Activated CD8-positive, alpha-beta memory T cell treated with anti-CD3 and anti-CD28 coated beads for 4 hours (primary cell): Measurements from ENCODE around the gene RNASE9.
"Not testable (repeated sequence)": the region's sequence is repeated elsewhere in the genome, so short reads cannot be mapped to it uniquely, and the experiment has no call there.

Experiments
- DNase-seq, 2 donors: peaks; one replicate each; pipeline ENCODE4 v3.0.0-alpha.2; 2020; ENCODE audit warnings: low read depth in 2 of 2

Gene RNASE9

GRCh38 chr14:20522332-20522731, 38.5 kb downstream of the RNASE9 start:
- no peak for DNase-seq

GRCh38 chr14:20516921-20517320, 43.9 kb downstream of the RNASE9 start:
- DNase-seq = no peak

- DNase-seq = no peak
Observed at GRCh38 chr14:20515846-20516245, 45.0 kb downstream of the RNASE9 start.

GRCh38 chr14:20512177-20512905, 48.5 kb downstream of the RNASE9 start:
- no peak for DNase-seq

GRCh38 chr14:20508367-20508766, 52.5 kb downstream of the RNASE9 start:
- no peak for DNase-seq

GRCh38 chr14:20507537-20507936, 53.3 kb downstream of the RNASE9 start:
- DNase-seq = not testable (repeated sequence)

- not testable (repeated sequence) for DNase-seq
Observed at GRCh38 chr14:20506752-20507151, 54.1 kb downstream of the RNASE9 start.

GRCh38 chr14:20506276-20506675, 54.6 kb downstream of the RNASE9 start:
- DNase-seq = not testable (repeated sequence)
